Umbilical cord (tissue), 2 donors: ENCODE results near the gene SDK1. TPM values are rescaled to one million over a fixed set of nuclear protein-coding genes. Genes with fewer than 3 reads are reported as not detected.

Source experiments
- DNase-seq: peaks from one replicate; pipeline ENCODE4 v3.0.0-alpha.2; 2015; ENCODE audit warnings: low spot score
- total RNA-seq: library from RNA; depleted of rRNA; stranded (reverse); fragments of >200 nt; gene quantifications from one replicate; pipeline ENCODE4 v1.2.3, GENCODE V29; 2014; ENCODE audit warnings: low replicate concordance; ENCODE audit not compliant: insufficient read depth

SDK1 gene
- total RNA-seq, 1 donor from 2014 or later, result 7.9 TPM

DNA sequence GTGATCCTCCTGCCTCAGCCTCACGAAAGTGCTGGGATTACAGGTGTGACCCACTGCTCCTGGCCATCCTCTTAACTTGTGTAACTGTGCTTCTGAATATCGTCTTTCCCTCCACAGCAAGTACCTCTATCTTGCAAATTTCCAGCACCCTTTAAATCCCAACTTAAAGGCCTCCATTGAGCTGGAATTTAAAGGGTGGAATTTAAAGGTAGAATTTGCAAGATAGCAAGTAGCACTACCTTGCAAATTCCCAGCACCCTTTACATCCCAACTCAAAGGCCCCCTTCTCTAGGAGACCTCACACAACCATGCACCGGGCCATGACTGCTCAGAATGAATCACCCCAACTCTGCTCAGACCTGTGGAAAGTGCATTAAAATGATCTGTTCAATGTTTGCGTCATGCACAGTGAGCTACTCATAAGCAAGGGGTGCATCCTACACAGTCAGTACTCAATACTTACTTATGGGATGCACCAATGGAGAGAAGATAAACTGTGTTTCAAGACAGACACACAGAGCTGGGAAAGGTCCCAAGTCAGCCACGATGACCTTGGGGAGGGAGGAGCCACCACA is 17.8 kb upstream of the SDK1 start:
- DNase-seq, result no peak

DNA sequence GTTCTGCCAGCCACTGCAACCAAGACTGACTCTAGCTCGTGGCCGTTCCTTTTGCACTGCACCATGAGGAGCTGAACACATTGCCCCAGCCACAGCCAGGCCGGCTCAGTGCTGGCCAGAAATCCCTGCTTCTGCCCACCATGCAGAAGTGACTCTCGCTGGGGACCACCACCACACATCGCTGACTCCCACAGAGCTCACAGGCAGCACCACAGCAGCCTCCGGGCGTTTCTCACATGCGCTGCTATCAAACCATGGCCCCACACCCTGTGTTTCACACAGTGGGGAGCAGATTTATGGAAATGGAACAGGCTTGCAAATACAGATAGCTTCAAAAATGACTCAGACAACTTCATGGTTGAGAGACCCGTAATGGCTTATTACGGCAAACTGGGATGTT is 15.4 kb upstream of the SDK1 start:
- DNase-seq, result no peak

- DNase-seq, result no peak
These were observed 11.1 kb upstream of the SDK1 start for GRCh38 chr7:3289996-3290395.

DNA sequence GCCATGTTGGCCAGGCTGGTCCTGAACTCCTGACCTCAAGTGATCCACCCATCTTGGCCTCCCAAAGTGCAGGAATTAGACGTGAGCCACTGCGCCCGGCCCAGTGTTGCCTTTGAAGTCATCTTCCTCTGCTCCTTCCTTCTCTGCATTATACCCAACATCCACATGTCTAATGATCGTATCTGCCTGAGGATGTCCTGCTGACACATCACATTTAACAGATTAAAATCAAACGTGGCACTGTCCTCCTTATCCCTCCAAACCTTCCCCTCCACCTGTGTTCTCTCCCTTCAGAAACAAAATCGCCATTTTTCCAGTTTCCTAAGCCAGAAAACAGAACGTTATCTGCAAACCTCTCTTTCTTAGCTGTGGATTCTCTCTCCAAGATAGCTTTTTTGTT is 8.4 kb upstream of the SDK1 start:
- DNase-seq, result no peak

GRCh38 chr7:3294432-3295100 is 6.5 kb upstream of the SDK1 start:
- no peak for DNase-seq

DNA sequence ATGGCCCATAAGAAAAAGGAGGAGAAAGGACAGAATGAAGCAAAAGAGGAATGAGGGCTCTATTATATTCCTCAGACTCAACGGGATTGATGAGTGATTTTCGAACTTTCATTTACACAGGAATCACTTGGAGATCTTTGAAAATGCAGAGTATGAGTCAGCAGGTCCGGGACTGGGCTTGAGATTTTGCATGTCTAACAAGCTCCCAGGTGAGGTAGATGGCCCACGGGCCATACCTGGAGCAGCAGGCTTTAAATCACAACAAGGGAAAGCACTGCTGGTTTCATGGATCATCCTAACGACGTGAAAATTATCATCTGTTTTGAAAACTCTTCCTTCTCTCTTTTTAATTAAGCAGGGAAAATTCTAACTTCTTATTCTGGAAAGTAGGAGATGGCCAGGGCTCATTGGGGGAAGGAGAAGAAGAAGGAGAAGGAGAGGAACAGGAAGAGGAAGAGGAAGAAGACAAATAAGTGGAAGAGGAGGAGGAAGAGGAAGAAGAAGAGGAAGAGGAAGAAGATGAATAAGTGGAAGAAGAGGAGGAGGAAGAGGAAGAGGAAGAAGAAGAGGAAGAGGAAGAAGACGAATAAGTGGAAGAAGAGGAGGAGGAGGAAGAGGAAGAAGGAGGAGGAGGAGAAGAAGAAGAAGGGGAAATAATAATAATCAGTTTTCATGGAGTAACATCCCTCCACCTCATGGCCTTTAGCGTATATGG is 3.8 kb upstream of the SDK1 start:
- DNase-seq, result no peak

- DNase-seq, result no peak
These were observed 816 bp upstream of the SDK1 start for GRCh38 chr7:3300221-3300650.

DNA sequence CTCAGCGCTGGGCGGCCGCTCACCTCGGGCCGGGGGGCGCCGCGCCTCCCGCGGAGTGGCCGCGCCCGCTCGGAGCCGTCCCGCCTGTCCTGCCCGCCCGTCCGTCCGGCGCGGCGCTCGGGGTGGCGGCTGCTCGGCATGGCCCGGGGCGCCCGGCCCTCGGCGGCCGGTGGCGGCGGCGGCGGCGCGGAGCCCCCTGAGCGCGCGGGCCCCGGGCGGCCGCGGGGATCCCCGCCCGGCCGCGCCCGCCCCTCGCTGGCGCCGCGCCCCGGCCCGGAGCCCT is 338 bp downstream of the SDK1 start:
- DNase-seq, result no peak

- DNase-seq, result peak; percentile 68
These were observed 973 bp downstream of the SDK1 start for GRCh38 chr7:3301831-3302618.

DNA sequence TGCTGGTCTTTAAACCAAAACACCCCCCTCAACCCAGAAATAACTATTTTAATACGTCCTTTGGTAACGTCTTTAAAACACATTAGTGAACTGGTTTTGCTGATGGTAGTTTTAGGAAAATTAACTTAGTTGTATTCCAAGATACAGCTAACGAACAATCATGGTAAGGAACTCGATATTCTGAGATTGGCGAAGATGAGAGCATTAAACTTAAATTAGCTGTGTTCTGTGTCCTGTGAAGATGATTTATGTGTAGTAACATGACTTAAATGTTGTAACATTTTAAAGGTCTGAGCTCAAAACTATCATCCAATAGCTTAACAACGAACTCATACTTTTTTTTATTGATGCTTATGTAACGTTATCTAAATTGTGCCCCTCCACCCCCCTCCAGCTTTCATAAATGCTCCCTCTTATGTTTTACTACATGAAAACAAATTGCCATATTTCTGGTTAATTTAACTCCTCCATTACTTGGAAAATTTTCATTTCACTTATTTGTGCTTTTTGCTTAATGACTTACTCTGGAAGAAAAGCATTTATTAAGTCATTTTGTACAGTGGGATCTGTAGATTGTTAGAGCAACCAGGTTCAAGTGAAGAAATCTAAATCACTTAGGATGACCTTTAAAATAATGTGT is 1.7 kb downstream of the SDK1 start:
- no peak for DNase-seq

GRCh38 chr7:3304131-3304530 is 3.1 kb downstream of the SDK1 start:
- peak; percentile 24 for DNase-seq

DNA sequence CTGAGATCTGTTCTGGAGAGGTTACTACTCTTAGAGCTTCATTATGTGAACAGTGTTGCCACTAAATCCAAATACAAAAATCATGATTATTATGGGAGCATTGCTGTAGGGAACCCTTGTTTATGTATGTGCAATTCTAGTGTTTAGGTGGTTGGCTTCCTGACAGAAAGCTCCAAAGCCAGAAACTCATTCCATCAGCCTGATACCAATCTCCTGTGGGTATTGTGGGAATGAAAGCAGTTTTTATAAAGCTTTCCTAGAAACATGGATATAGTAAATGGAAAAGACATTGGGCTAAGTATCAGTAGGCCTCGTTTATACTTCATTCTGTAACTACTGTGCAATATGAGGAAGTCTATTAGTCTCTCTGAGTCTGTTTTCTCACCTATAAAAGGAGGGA is 6.4 kb downstream of the SDK1 start:
- no peak for DNase-seq

DNA sequence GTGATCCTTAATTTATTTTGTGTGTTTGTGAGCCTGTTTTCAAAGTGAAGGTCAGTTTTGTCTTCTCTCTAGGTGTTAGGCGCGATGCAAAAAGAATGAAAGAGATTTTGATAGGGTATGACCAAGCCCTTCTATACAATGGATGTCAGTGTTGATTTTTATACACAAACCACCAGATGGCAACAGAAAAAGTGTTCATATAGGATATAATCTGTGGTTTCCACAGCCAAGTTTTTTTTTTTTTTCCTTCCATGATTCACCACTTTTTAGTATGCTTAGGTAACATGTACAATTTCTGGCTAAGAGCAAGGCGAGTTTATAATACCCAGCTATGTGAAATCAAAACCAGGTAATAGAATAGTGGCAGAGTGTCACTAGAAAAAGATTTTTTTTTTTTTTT is 8.1 kb downstream of the SDK1 start:
- DNase-seq, result peak; percentile 44

DNA sequence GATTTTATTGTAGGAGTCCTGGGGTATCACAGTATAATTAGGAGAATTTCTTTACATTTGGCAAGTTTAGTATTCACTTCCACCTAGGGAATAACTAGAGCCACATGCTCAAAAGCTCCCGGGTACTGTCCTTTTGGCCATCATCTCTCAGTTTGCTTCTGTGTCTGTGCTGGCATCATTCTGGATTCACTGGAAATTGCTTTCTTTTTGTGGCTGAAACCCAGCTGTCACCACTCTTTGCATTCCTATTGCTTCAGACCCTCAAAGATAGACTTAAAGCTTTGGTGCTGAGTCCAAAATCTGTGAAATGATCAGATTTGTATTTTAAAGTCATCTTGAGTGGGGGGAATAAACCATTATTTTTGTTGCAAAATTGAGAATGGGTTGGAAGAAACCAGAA is 8.9 kb downstream of the SDK1 start:
- DNase-seq, result no peak

DNA sequence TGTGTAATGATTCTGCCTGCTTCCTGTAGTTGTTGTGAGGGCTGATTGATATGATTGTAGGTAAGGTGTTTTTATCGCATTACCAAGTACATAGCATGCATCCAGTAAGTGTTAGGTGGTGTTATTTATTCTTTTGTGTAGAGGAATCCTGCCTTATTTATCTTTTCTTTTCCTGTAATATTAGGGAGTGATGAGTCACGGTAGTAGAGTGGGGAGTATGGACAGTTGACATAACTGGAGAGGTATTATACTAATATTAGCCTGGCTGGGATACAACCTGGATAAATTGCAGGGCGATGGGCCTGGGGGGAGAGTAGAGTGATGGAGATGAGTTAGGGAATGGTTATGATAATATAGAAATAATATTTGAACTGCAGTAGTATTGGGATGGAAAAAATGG is 9.8 kb downstream of the SDK1 start:
- DNase-seq, result no peak

DNA sequence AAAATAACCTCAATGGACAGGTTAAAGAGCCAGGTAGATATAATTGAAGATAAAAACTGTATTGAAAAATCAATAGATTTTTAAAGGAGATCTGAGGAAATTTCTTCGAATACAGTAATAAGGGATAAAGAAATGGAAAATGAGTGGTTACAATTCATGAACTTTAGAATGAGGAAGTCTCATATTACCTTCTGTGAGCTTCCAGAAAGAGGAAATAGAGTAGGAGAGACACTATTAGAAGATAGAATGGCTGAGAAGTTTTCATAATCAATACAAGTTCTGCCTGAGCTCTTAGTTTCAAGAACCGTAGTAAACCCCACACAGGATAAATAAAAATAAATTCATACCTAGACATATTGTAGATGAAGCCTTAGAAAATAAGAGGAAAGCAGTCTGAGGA is 11.5 kb downstream of the SDK1 start:
- DNase-seq, result no peak

DNA sequence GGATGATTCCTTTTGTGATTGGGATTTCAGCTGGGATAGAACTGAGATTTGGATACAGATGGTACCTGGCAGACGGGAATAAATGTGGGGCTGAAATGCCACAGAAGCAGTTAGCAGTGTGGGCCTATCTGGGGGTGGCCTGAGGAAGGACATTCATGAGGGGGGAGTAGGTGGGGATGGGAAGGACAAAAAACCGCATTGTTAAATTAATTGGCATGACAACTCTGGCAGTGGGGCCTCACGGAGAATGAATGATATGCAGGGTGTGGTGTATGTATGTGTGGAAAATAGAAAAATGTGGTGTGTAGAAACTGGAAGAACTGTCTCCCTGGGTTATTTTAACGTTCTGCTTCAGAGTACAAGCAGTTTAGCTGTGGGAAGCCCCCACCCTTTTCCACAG is 17.8 kb downstream of the SDK1 start:
- no peak for DNase-seq

DNA sequence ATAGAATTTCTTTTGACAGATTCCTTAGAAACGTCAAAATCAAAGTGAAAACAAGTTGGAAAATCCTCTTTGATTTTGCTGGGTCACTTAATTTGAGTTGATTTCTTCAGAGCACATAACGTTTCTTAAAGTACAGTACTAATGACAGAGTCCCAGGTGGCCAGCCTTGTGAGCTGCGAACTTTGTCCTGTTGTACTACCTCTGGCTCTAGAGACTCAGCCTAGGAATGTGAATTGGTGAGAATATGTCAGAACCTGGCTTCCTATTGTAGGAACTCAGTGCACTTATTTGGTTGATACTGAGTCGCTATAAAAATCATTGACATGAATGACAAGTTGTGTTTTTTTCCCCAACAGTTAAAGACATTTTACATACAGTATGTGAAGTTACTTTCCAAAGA is 20.2 kb downstream of the SDK1 start:
- no peak for DNase-seq

- DNase-seq, result no peak
These were observed 20.7 kb downstream of the SDK1 start for GRCh38 chr7:3321745-3322144.

GRCh38 chr7:3326246-3326645 is 25.2 kb downstream of the SDK1 start:
- DNase-seq, result no peak

- no peak for DNase-seq
These were observed 26.0 kb downstream of the SDK1 start for GRCh38 chr7:3327099-3327498.

GRCh38 chr7:3327655-3328054 is 26.6 kb downstream of the SDK1 start:
- no peak for DNase-seq
